HepG2 (cell line): ENCODE results near the gene PCP4L1. TPM values are rescaled to one million over a fixed set of nuclear protein-coding genes. Genes with fewer than 3 reads are reported as not detected.

Experiments used
- AHR ChIP-seq: IDR thresholded peaks from 2 replicates; pipeline ENCODE4 v1.6.1; 2018; ENCODE audit warnings: missing genetic modification reagents, missing compliant biosample characterization
- FUBP1 ChIP-seq: sonication (generic); formaldehyde crosslinking; IDR thresholded peaks from 2 replicates; pipeline ENCODE4 v1.5.1; 2020; ENCODE audit warnings: missing genetic modification reagents, mild to moderate bottlenecking, borderline replicate concordance
- IRX3 ChIP-seq: sonication (generic); formaldehyde crosslinking; IDR thresholded peaks from 2 replicates; pipeline ENCODE4 v1.8.1; 2023; ENCODE audit warnings: mild to moderate bottlenecking, low read depth, missing genetic modification reagents, borderline replicate concordance
- NBN ChIP-seq: fragments of 450-650 bp; conservative IDR thresholded peaks from 2 replicates; pipeline ENCODE4 v1.6.1; 2017
- PREB ChIP-seq: sonication (generic); formaldehyde crosslinking; IDR thresholded peaks from 2 replicates; pipeline ENCODE4 v1.4.0; 2020; ENCODE audit warnings: missing genetic modification reagents
- SATB2 ChIP-seq: sonication (generic); formaldehyde crosslinking; IDR thresholded peaks from 2 replicates; pipeline ENCODE4 v1.5.0; 2020; ENCODE audit warnings: missing genetic modification reagents
- SIN3B ChIP-seq: fragments of 150-350 bp; IDR thresholded peaks from 2 replicates; pipeline ENCODE4 v1.6.1; 2014; ENCODE audit warnings: low read length
- STAT6 ChIP-seq: sonication (generic); formaldehyde crosslinking; IDR thresholded peaks from 2 replicates; pipeline ENCODE4 v1.4.0; 2020; ENCODE audit warnings: missing genetic modification reagents, mild to moderate bottlenecking, borderline replicate concordance
- ZFP91 ChIP-seq: sonication (generic); formaldehyde crosslinking; IDR thresholded peaks from 2 replicates; pipeline ENCODE4 v1.9.0; 2022; ENCODE audit warnings: missing genetic modification reagents, mild to moderate bottlenecking, borderline replicate concordance
- ZNF382 ChIP-seq: sonication (generic); formaldehyde crosslinking; IDR thresholded peaks from 2 replicates; pipeline ENCODE4 v1.5.0; 2020; ENCODE audit warnings: missing genetic modification reagents, mild to moderate bottlenecking, borderline replicate concordance
- ZNF512B ChIP-seq: sonication (generic); formaldehyde crosslinking; IDR thresholded peaks from 2 replicates; pipeline ENCODE4 v1.5.1; 2020; ENCODE audit warnings: missing genetic modification reagents, mild to moderate bottlenecking, borderline replicate concordance
- ZNF691 ChIP-seq: sonication (generic); formaldehyde crosslinking; IDR thresholded peaks from 2 replicates; pipeline ENCODE4 v1.4.0; 2020; ENCODE audit warnings: missing genetic modification reagents, low read depth, mild to moderate bottlenecking, borderline replicate concordance
- polyA plus RNA-seq, 8 experiments: library from polyadenylated mRNA; depleted of rRNA in 3 of 8; stranded (reverse) in 7 of 8; unstranded in 1 of 8; fragments of >200 nt; fragmentation: Illumina TruSeq in 4 of 8; extraction: Trizol in 4 of 8; gene quantifications; 2 replicates each; pipeline versions ENCODE4 v1.2.1 to v1.2.3, GENCODE V29; 2011 to 2016; ENCODE audit warnings: low read depth in 4 of 8, missing spikeins in 1 of 8, mixed read lengths in 1 of 8; ENCODE audit not compliant: insufficient read depth in 1 of 8
- total RNA-seq, 5 experiments: library from RNA; depleted of rRNA; stranded (reverse); fragments of >200 nt; fragmentation: Illumina TruSeq; extraction: Trizol; gene quantifications; 2 replicates each; pipeline ENCODE4 v1.2.3, GENCODE V29; 2016; ENCODE audit warnings: low read depth in 1 of 5

Gene PCP4L1
- total and polyA plus RNA-seq, 2 of the 13 experiments (the other 11 are each of a cell fraction or from before 2014, with no cell fraction given): 0.28 TPM; not detected in 1

- TF ChIP-seq PREB (CRISPR knock-in tag) (no peak), IRX3 (CRISPR knock-in tag) (no peak), AHR (CRISPR knock-in tag) (0 out of 2 replicates have a peak, but pooled peaks have one; percentile 55), ZFP91 (CRISPR knock-in tag) (peak; percentile 73; the same call in 1 of the 2 replicates), SIN3B (peak; percentile 72; the same call in 1 of the 2 replicates), ZNF512B (CRISPR knock-in tag) (no peak), FUBP1 (CRISPR knock-in tag) (no peak), ZNF691 (CRISPR knock-in tag) (peak; percentile 34; the same call in 1 of the 2 replicates), SATB2 (CRISPR knock-in tag) (no peak), STAT6 (CRISPR knock-in tag) (peak; percentile 30; the same call in 1 of the 2 replicates), ZNF382 (CRISPR knock-in tag) (no peak), NBN (no peak)
- TF ChIP-seq, all 625 proteins: peak for 200
These were observed 55.8 kb downstream of the PCP4L1 start, which contains the start of gene SDHC (continued) for GRCh38 chr1:161314201-161314981.
